HepG2 (cell line): ENCODE measurements around the gene RAPGEF6.

Source experiments
- CEBPG ChIP-seq: IDR thresholded peaks from 2 replicates; pipeline ENCODE4 v1.6.1; 2016
- ELF1 ChIP-seq: sonication (generic); formaldehyde crosslinking; IDR thresholded peaks from 2 replicates; pipeline ENCODE4 v1.4.0; 2020; ENCODE audit warnings: missing genetic modification reagents
- KDM5B ChIP-seq: sonication (generic); formaldehyde crosslinking; IDR thresholded peaks from 2 replicates; pipeline ENCODE4 v1.4.0; 2020; ENCODE audit warnings: missing genetic modification reagents, mild to moderate bottlenecking, borderline replicate concordance
- POLR2A ChIP-seq, 2 experiments: IDR thresholded peaks; 2 replicates each; pipeline ENCODE4 v1.6.1; 2011; ENCODE audit warnings: low read depth in 2 of 2, low read length in 2 of 2, mild to moderate bottlenecking in 1 of 2, moderate library complexity in 1 of 2; ENCODE audit not compliant: insufficient read depth in 1 of 2
- POLR2AphosphoS5 ChIP-seq: IDR thresholded peaks from 2 replicates; pipeline ENCODE4 v1.6.1; 2012; ENCODE audit warnings: low read depth, low read length
- TAF1 ChIP-seq: sonication (generic); formaldehyde crosslinking; IDR thresholded peaks from 2 replicates; pipeline ENCODE4 v1.4.0; 2020; ENCODE audit warnings: missing genetic modification reagents
- ZKSCAN1 ChIP-seq: fragments of 150-350 bp; IDR thresholded peaks from 2 replicates; pipeline ENCODE4 v1.6.1; 2014; ENCODE audit warnings: low read length
- ZSCAN20 ChIP-seq: sonication (generic); formaldehyde crosslinking; IDR thresholded peaks from 2 replicates; pipeline ENCODE4 v1.4.0; 2020; ENCODE audit warnings: missing genetic modification reagents, mild to moderate bottlenecking, borderline replicate concordance
- TF ChIP-seq, protein P1 (sequence below): sonication (generic); formaldehyde crosslinking; IDR thresholded peaks from 2 replicates; pipeline ENCODE4 v1.8.1; 2023; ENCODE audit warnings: mild to moderate bottlenecking, missing genetic modification reagents
- TF ChIP-seq, protein P2 (sequence below): sonication (generic); formaldehyde crosslinking; IDR thresholded peaks from 2 replicates; pipeline ENCODE4 v1.8.1; 2023; ENCODE audit warnings: mild to moderate bottlenecking, missing genetic modification reagents, borderline replicate concordance

DNA sequence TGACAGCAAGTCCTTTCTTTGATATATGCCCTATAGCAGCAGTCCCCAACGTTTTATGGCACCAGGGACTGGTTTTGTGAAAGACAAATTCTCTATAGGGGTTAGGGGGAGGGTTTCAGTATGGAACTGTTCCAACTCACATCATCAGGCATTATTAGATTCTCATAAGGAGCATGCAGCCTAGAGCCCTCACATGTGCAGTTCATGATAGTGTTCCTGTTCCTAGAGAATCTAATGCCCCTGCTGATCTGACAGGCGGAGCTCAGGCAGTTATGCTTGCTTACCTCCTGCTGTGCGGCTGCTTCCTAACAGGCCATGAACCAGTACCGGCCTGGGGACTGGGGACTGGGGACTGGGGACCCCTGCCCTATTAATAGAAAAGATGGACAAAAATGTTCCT, 2.7 kb upstream of the RAPGEF6 start:
- no peak for TF ChIP-seq ELF1 (CRISPR knock-in tag)
- no peak for TF ChIP-seq TAF1 (CRISPR knock-in tag)
- TF ChIP-seq CEBPG (CRISPR knock-in tag) = no peak
- no peak for TF ChIP-seq ZSCAN20 (CRISPR knock-in tag)
- TF ChIP-seq, protein P1, sequence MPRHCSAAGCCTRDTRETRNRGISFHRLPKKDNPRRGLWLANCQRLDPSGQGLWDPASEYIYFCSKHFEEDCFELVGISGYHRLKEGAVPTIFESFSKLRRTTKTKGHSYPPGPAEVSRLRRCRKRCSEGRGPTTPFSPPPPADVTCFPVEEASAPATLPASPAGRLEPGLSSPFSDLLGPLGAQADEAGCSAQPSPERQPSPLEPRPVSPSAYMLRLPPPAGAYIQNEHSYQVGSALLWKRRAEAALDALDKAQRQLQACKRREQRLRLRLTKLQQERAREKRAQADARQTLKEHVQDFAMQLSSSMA (CRISPR knock-in tag) = no peak
- no peak for TF ChIP-seq KDM5B (CRISPR knock-in tag)
- TF ChIP-seq ZKSCAN1 = no peak
- TF ChIP-seq, protein P2, sequence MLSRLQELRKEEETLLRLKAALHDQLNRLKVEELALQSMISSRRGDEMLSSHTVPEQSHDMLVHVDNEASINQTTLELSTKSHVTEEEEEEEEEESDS (CRISPR knock-in tag) = no peak
- TF ChIP-seq POLR2A (IDR thresholded peaks at IDR 0.05; ENCODE audit: insufficient read depth in 1 of 2, low read depth in 2 of 2, low read length in 2 of 2) = no peak
- no peak for TF ChIP-seq POLR2AphosphoS5
